Measurements from ENCODE around the gene FBL. TPM values are rescaled to one million over a fixed set of nuclear protein-coding genes. Genes with fewer than 3 reads are reported as not detected.

Gene FBL
- total RNA-seq, 1 experiment from 2014 or later, result 573 TPM

DNA sequence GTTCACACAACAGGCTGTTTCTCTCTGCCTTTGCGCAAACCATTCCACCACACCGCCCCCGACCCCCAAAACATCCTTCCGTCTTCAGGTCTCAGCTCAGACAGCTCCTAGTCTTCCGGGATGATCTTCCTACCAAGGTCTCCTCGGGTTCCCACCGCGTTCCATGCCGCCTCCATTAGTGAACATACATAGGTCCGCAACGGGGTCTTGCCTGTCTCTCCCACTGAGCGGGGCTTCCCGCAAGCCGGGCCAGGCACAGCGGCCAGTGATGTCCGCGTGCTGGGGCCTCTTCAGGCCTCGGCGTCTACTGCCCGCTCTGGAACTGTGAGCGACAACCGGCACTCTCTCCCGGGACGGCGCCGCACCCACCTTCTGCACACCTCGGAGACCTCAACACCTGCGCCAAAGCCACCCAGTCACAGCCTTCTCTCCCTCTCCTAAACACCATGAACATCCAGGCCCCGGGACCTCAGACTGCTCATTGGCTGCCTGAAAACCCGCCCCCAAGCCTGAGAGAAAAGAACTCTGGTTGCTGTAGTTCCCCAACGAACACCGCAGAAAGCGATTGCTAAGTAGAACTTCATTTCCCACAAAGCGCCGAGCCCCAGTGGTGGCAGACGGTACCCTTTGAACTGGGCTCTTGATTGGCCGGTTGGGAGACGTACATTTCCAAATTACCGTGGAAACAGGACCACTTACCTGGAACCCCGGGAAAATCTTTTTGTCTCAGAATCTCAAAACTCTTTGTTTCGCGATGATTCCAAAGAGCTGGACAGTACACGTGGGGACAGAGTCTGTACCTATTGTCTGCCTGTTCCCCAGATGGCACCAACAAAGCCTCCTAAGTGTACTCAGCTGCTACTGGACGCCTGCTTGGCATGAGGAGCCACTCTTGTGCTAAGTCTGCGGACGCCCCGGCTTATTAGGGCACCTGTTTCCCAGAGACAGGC, 21.8 kb downstream of the FBL start:
- Histone ChIP-seq H3K27ac (ENCODE audit: low read depth, low read length, poor library complexity, severe bottlenecking) (peak overlapping the region; percentile 53), H3K36me3 (ENCODE audit: insufficient read depth, low read length, poor library complexity, severe bottlenecking) (no peaks in the 10 kb centered on the region), H3K4me3 (ENCODE audit: low read depth, low read length, poor library complexity, severe bottlenecking) (peak overlapping the region; percentile 69), H3K4me1 (ENCODE audit: insufficient read depth, low read length, poor library complexity, severe bottlenecking) (no peaks in the 10 kb centered on the region), H3K9me3 (ENCODE audit: low read depth, low read length, poor library complexity, severe bottlenecking) (no peaks in the 10 kb centered on the region), H3K27me3 (replicated peaks; ENCODE audit: insufficient read depth, low read depth, low read length, poor library complexity) (no peaks in the 10 kb centered on the region)
- DNase-seq (ENCODE audit: low spot score), result peak; percentile 96
- ChIA-PET CTCF (no interaction called here), POLR2A (ENCODE audit: low non-redundant PET) (no interaction called here)
- BruUV-seq (replicated peaks), result TSS peak; percentile 36
- intact Hi-C loops (cut with micrococcal nuclease; ENCODE audit: unreplicated experiment), result no loop called here
- TF ChIP-seq, protein P1, sequence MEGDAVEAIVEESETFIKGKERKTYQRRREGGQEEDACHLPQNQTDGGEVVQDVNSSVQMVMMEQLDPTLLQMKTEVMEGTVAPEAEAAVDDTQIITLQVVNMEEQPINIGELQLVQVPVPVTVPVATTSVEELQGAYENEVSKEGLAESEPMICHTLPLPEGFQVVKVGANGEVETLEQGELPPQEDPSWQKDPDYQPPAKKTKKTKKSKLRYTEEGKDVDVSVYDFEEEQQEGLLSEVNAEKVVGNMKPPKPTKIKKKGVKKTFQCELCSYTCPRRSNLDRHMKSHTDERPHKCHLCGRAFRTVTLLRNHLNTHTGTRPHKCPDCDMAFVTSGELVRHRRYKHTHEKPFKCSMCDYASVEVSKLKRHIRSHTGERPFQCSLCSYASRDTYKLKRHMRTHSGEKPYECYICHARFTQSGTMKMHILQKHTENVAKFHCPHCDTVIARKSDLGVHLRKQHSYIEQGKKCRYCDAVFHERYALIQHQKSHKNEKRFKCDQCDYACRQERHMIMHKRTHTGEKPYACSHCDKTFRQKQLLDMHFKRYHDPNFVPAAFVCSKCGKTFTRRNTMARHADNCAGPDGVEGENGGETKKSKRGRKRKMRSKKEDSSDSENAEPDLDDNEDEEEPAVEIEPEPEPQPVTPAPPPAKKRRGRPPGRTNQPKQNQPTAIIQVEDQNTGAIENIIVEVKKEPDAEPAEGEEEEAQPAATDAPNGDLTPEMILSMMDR (conservative IDR thresholded peaks at IDR 0.05; ENCODE audit: low read depth, low read length), result no peak
- TF ChIP-seq EZH2 (IDR thresholded peaks at IDR 0.05; ENCODE audit: borderline replicate concordance, low read depth, low read length, poor library complexity, severe bottlenecking), result no peak

DNA sequence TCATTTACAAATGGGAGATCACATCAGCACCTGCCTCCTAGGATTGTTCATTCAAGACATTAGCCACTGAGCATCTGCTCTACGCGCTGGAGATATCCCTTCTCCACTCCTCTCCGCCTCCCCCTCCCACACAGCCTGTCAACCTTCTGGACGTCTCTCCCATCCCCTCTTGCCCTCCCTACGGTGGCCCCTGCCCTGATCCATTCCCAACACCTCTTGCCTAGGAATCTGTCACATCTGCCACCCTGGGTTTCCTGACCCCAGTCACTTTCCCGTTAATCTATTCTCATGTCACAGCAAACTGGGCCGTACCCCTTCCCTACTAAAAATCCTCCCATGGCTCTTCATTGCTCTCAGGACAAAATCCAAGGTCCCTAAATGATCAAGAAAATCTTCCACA, 22.5 kb downstream of the FBL start:
- no peak for TF ChIP-seq EZH2 (IDR thresholded peaks at IDR 0.05; ENCODE audit: borderline replicate concordance, low read depth, low read length, poor library complexity, severe bottlenecking)
- TF ChIP-seq, protein P1 (conservative IDR thresholded peaks at IDR 0.05; ENCODE audit: low read depth, low read length), result no peak
- Histone ChIP-seq H3K36me3 (ENCODE audit: insufficient read depth, low read length, poor library complexity, severe bottlenecking) (no peaks in the 10 kb centered on the region), H3K4me3 (ENCODE audit: low read depth, low read length, poor library complexity, severe bottlenecking) (peak overlapping the region; percentile 69), H3K4me1 (ENCODE audit: insufficient read depth, low read length, poor library complexity, severe bottlenecking) (no peaks in the 10 kb centered on the region), H3K27me3 (replicated peaks; ENCODE audit: insufficient read depth, low read depth, low read length, poor library complexity) (no peaks in the 10 kb centered on the region), H3K9me3 (ENCODE audit: low read depth, low read length, poor library complexity, severe bottlenecking) (no peaks in the 10 kb centered on the region), H3K27ac (ENCODE audit: low read depth, low read length, poor library complexity, severe bottlenecking) (peak overlapping the region; percentile 53)
- ChIA-PET CTCF (no interaction called here), POLR2A (ENCODE audit: low non-redundant PET) (no interaction called here)
- no TSS peak for BruUV-seq (replicated peaks)
- intact Hi-C loops (cut with micrococcal nuclease; ENCODE audit: unreplicated experiment), result no loop called here
- no peak for DNase-seq (ENCODE audit: low spot score)

DNA sequence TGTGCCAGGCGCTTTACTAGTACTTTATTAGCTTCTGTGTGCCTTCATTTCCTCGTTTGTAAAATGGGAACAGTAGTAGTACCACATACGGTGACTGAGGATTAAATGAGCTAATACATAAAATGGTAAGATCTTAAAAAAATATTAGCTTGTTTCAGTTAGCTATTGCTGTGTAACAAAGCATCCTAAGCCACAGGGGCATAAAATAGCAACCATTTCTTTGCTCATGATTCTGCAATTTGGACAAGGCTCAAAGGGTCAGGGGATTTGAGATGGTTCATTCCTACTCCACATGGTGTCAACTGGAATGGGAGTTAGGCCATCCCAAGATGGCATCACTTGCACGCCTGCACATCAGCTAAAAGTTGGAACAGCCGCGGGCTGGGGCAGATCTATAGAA, 25.5 kb downstream of the FBL start:
- H3K4me3 ChIP-seq (ENCODE audit: low read depth, low read length, poor library complexity, severe bottlenecking), result no peak overlapping the region
- no peak overlapping the region for H3K27ac ChIP-seq (ENCODE audit: low read depth, low read length, poor library complexity, severe bottlenecking)
- POLR2A ChIA-PET (ENCODE audit: low non-redundant PET), result interaction anchor here (0.7 kb wide), 1 partner anchor 176 kb away, joined by 12 read pairs; the partner anchor contains the start of gene ZNF546
- CTCF ChIA-PET, result interaction anchor here (0.6 kb wide), 1 partner anchor 845 kb away, joined by 3 read pairs; no protein-coding TSS in a partner anchor
- H3K36me3 ChIP-seq (ENCODE audit: insufficient read depth, low read length, poor library complexity, severe bottlenecking), result no peaks in the 10 kb centered on the region
- no peak for DNase-seq (ENCODE audit: low spot score)
- no peaks in the 10 kb centered on the region for H3K27me3 ChIP-seq (replicated peaks; ENCODE audit: insufficient read depth, low read depth, low read length, poor library complexity)
- H3K4me1 ChIP-seq (ENCODE audit: insufficient read depth, low read length, poor library complexity, severe bottlenecking), result no peaks in the 10 kb centered on the region
- BruUV-seq (replicated peaks), result no TSS peak
- H3K9me3 ChIP-seq (ENCODE audit: low read depth, low read length, poor library complexity, severe bottlenecking), result no peaks in the 10 kb centered on the region
- intact Hi-C loops (cut with micrococcal nuclease; ENCODE audit: unreplicated experiment), result no loop called here
- TF ChIP-seq, protein P1 (conservative IDR thresholded peaks at IDR 0.05; ENCODE audit: low read depth, low read length), result no peak
- no peak for TF ChIP-seq EZH2 (IDR thresholded peaks at IDR 0.05; ENCODE audit: borderline replicate concordance, low read depth, low read length, poor library complexity, severe bottlenecking)
